Upper lobe of left lung (tissue), 6 donors: ENCODE results near the gene TMEM30A. TPM values are rescaled to one million over a fixed set of nuclear protein-coding genes. Genes with fewer than 3 reads are reported as not detected.

Experiments
- ATAC-seq, 2 donors: fragments of 200-7000 bp; cut with Tn5 transposase; one replicate each; pipeline ENCODE4 v1.9.1; 2022; ENCODE audit warnings: mild to moderate bottlenecking in 2 of 2, moderate library complexity in 2 of 2; ENCODE audit not compliant: low FRiP score in 2 of 2
- DNase-seq, 2 donors: peaks; one replicate each; pipeline ENCODE4 v3.0.0-alpha.2; 2019 to 2020
- H3K27ac ChIP-seq, 4 donors: fragments of 200-600 bp; sonication (generic); one replicate each; pipeline ENCODE4 v1.5.1; 2016 to 2019
- H3K27me3 ChIP-seq, 4 donors: fragments of 200-600 bp; sonication (generic); one replicate each; pipeline ENCODE4 v1.5.1; 2017 to 2019
- H3K36me3 ChIP-seq, 4 donors: fragments of 200-600 bp; sonication (generic); one replicate each; pipeline ENCODE4 v1.5.1; 2016 to 2019
- H3K4me1 ChIP-seq, 4 donors: fragments of 200-600 bp; sonication (generic); one replicate each; pipeline ENCODE4 v1.5.1; 2018 to 2019
- H3K4me3 ChIP-seq, 4 donors: fragments of 200-600 bp; sonication (generic); one replicate each; pipeline ENCODE4 v1.5.1; 2017 to 2019; ENCODE audit warnings: mild to moderate bottlenecking in 2 of 4, moderate library complexity in 1 of 4
- H3K9me3 ChIP-seq, 4 donors: fragments of 200-600 bp; sonication (generic); one replicate each; pipeline ENCODE4 v1.5.1; 2018 to 2019
- CTCF ChIP-seq, 6 experiments: fragments of 450-650 bp in 4 of 6; fragments of 200-600 bp in 2 of 6; sonication (generic) in 2 of 6; IDR thresholded peaks; one replicate each; pipeline ENCODE4 v1.5.1; 2016 to 2019; ENCODE audit warnings: antibody characterized with exemption in 6 of 6
- EP300 ChIP-seq, 4 donors: sonication (generic); formaldehyde crosslinking; IDR thresholded peaks; one replicate each; pipeline ENCODE4 v1.5.1; 2017; ENCODE audit warnings: antibody characterized with exemption in 4 of 4, control low read depth in 2 of 4
- POLR2A ChIP-seq, 4 donors: fragments of 450-650 bp; IDR thresholded peaks; one replicate each; pipeline ENCODE4 v1.5.1; 2016 to 2017; ENCODE audit warnings: antibody characterized with exemption in 4 of 4, mild to moderate bottlenecking in 2 of 4
- POLR2AphosphoS5 ChIP-seq, 2 donors: sonication (generic); formaldehyde crosslinking; IDR thresholded peaks; one replicate each; pipeline ENCODE4 v1.5.1; 2017; ENCODE audit warnings: antibody characterized with exemption in 2 of 2
- WGBS, 2 donors: methylation state at CpG; one replicate each; pipeline ENCODE4 v1.1.5; 2017 to 2018; 5-methylcytosine and 5-hydroxymethylcytosine counted together
- total RNA-seq, 6 donors: library from RNA; depleted of rRNA in 4 of 6; stranded (reverse); fragments of >200 nt in 4 of 6; gene quantifications; one replicate each; pipeline versions ENCODE4 v1.1.0 to v1.2.1, GENCODE V29; 2016 to 2021
- donor health status: DM: no; HTN: no; CAD: no; lungs with moderate emphysema.
- donor health status: DM: no; HTN: yes; CAD: no; lungs with severe emphysema.

TMEM30A gene
- 100 to 1,000 TPM in 4 of 6 donors, 10 to 100 TPM in 2; 38.8 to 177 (median 140) TPM for total RNA-seq

- TF ChIP-seq CTCF (IDR thresholded peaks at IDR 0.05) (peak in 2 of 6 experiments; percentile 11 to 30), POLR2AphosphoS5 (IDR thresholded peaks at IDR 0.05) (peak; percentile 98 to 99), EP300 (IDR thresholded peaks at IDR 0.05) (peak in 2 of 4 donors; percentile 55 to 86), POLR2A (IDR thresholded peaks at IDR 0.05) (peak in 3 of 4 donors; percentile 67 to 97 (median 91))
- DNase-seq (peak; percentile 95 to 98), ATAC-seq (peak; percentile 99 to 100)
- Histone ChIP-seq H3K4me1 (peaks cover 38 to 46% (median 41%) of the 10 kb centered on the region in 4 donors), H3K9me3 (no peaks in the 10 kb centered on the region), H3K36me3 (no peaks in the 10 kb centered on the region), H3K4me3 (peak within 1 kb of the TSS; percentile 70 to 93 (median 85)), H3K27ac (peak within 1 kb of the TSS; percentile 91 to 94 (median 92)), H3K27me3 (no peaks in the 10 kb centered on the region)
- whole genome bisulfite sequencing, 2 donors = 0 to 2% methylated on average over 39 to 47 of the region's 55 CpGs
Measured at GRCh38 chr6:75284632-75285282, at the start of gene TMEM30A. TSS of gene TMEM30A (minus strand) at chr6:75284792. CDS start at chr6:75284638, 154 bp downstream.

GRCh38 chr6:75333676-75334200 lies 49.1 kb upstream of the TMEM30A start:
- no peaks in the 10 kb centered on the region for H3K27me3 ChIP-seq
- DNase-seq = no peak
- no peak for TF ChIP-seq POLR2AphosphoS5 (IDR thresholded peaks at IDR 0.05)
- TF ChIP-seq EP300 (IDR thresholded peaks at IDR 0.05) = no peak
- no peak for TF ChIP-seq CTCF (IDR thresholded peaks at IDR 0.05)
- TF ChIP-seq POLR2A (IDR thresholded peaks at IDR 0.05) = no peak
- H3K9me3 ChIP-seq = no peaks in the 10 kb centered on the region
- peak overlapping the region; percentile 15 to 69 (median 42) for H3K27ac ChIP-seq
- ATAC-seq = no peak
- 52 to 56% methylated on average over 2 of the region's 2 CpGs for WGBS, 2 donors
- peak overlapping the region in 2 of 4 donors; percentile 7 to 10 for H3K4me3 ChIP-seq
- H3K4me1 ChIP-seq = peaks cover 0 to 9% (median 3%) of the 10 kb centered on the region in 4 donors
- no peaks in the 10 kb centered on the region for H3K36me3 ChIP-seq

- no peak for ATAC-seq
- TF ChIP-seq POLR2A (IDR thresholded peaks at IDR 0.05) (no peak), EP300 (IDR thresholded peaks at IDR 0.05) (no peak), CTCF (IDR thresholded peaks at IDR 0.05) (no peak), POLR2AphosphoS5 (IDR thresholded peaks at IDR 0.05) (no peak)
Measured at GRCh38 chr6:75331151-75331550, 46.6 kb upstream of the TMEM30A start.

GRCh38 chr6:75329703-75330102 lies 45.1 kb upstream of the TMEM30A start:
- no peaks in the 10 kb centered on the region for H3K9me3 ChIP-seq
- H3K27ac ChIP-seq = no peak overlapping the region
- no peaks in the 10 kb centered on the region for H3K36me3 ChIP-seq
- DNase-seq = no peak
- peaks cover 0 to 9% (median 0%) of the 10 kb centered on the region in 4 donors for H3K4me1 ChIP-seq
- TF ChIP-seq POLR2AphosphoS5 (IDR thresholded peaks at IDR 0.05) (no peak), CTCF (IDR thresholded peaks at IDR 0.05) (no peak), POLR2A (IDR thresholded peaks at IDR 0.05) (no peak), EP300 (IDR thresholded peaks at IDR 0.05) (no peak)
- 91 to 100% methylated on average over 1 of the region's 1 CpG for WGBS, 2 donors
- H3K4me3 ChIP-seq = no peak overlapping the region
- no peak for ATAC-seq
- no peaks in the 10 kb centered on the region for H3K27me3 ChIP-seq

More at GRCh38 chr6:75331151-75331550, 46.6 kb upstream of the TMEM30A start:
- H3K27me3 ChIP-seq = no peaks in the 10 kb centered on the region
- H3K27ac ChIP-seq = no peak overlapping the region
- H3K36me3 ChIP-seq = no peaks in the 10 kb centered on the region
- 89 to 97% methylated on average over 2 of the region's 2 CpGs for WGBS, 2 donors
- H3K4me3 ChIP-seq = no peak overlapping the region
- no peak for DNase-seq
- no peaks in the 10 kb centered on the region for H3K9me3 ChIP-seq
- H3K4me1 ChIP-seq = peaks cover 0 to 9% (median 3%) of the 10 kb centered on the region in 4 donors
